Fibroblast of lung (primary cell): ENCODE data around the gene PRR36. TPM values are rescaled to one million over a fixed set of nuclear protein-coding genes. Genes with fewer than 3 reads are reported as not detected.

Source experiments
- DNase-seq, 2 donors: peaks; one replicate each; pipeline versions ENCODE4 v3.0.0 to v3.0.0-alpha.2; 2010; ENCODE audit warnings: low read depth in 2 of 2
- H2AFZ ChIP-seq: 2 replicates; pipeline ENCODE4 v1.5.1; 2012; ENCODE audit warnings: low read length, control low read depth, inconsistent platforms
- H3K27ac ChIP-seq: 2 replicates; pipeline ENCODE4 v1.5.1; 2011; ENCODE audit warnings: low read length, control low read depth; ENCODE audit not compliant: insufficient read depth
- H3K27me3 ChIP-seq: 2 replicates; pipeline ENCODE4 v1.5.1; 2011; ENCODE audit warnings: mild to moderate bottlenecking, low read length; ENCODE audit not compliant: control insufficient read depth, insufficient read depth
- H3K36me3 ChIP-seq: 2 replicates; pipeline ENCODE4 v1.5.1; 2011; ENCODE audit warnings: low read length; ENCODE audit not compliant: control insufficient read depth, insufficient read depth
- H3K4me1 ChIP-seq: 2 replicates; pipeline ENCODE4 v1.5.1; 2011; ENCODE audit warnings: low read length; ENCODE audit not compliant: control insufficient read depth, insufficient read depth; ENCODE audit errors: extremely low read depth
- H3K4me2 ChIP-seq: 2 replicates; pipeline ENCODE4 v1.5.1; 2011; ENCODE audit warnings: low read length, control low read depth; ENCODE audit not compliant: insufficient read depth; ENCODE audit errors: extremely low read depth
- H3K4me3 ChIP-seq, 4 experiments: fragments of 200-600 bp in 1 of 4; sonication (generic) in 1 of 4; replicated peaks in 1 of 4; 2 replicates each; pipeline ENCODE4 v1.5.1; 2011 to 2016; ENCODE audit warnings: low read length in 4 of 4, low read depth in 3 of 4, mild to moderate bottlenecking in 3 of 4, control low read depth in 2 of 4, inconsistent platforms in 1 of 4, mixed read lengths in 1 of 4; ENCODE audit not compliant: insufficient read depth in 1 of 4; ENCODE audit errors: control extremely low read depth in 1 of 4
- H3K79me2 ChIP-seq: 2 replicates; pipeline ENCODE4 v1.5.1; 2012; ENCODE audit warnings: mild to moderate bottlenecking, low read length, inconsistent platforms; ENCODE audit not compliant: control insufficient read depth, insufficient read depth
- H3K9ac ChIP-seq: 2 replicates; pipeline ENCODE4 v1.5.1; 2011; ENCODE audit warnings: mild to moderate bottlenecking, low read length, control low read depth; ENCODE audit not compliant: insufficient read depth
- H3K9me3 ChIP-seq: 2 replicates; pipeline ENCODE4 v1.5.1; 2012; ENCODE audit warnings: low read depth, low read length; ENCODE audit not compliant: control insufficient read depth, insufficient read depth
- H4K20me1 ChIP-seq: 2 replicates; pipeline ENCODE4 v1.5.1; 2011; ENCODE audit warnings: low read length; ENCODE audit not compliant: control insufficient read depth, insufficient read depth; ENCODE audit errors: extremely low read depth
- CTCF ChIP-seq, 2 donors: IDR thresholded peaks in 1 of 2; conservative IDR thresholded peaks in 1 of 2; 1 replicate in 1 of 2; 2 replicates in 1 of 2; pipeline ENCODE4 v1.5.1; 2011 to 2012; ENCODE audit warnings: low read length in 2 of 2, control low read depth in 1 of 2, inconsistent platforms in 1 of 2, low read depth in 1 of 2, mild to moderate bottlenecking in 1 of 2
- EZH2 ChIP-seq: IDR thresholded peaks from 2 replicates; pipeline ENCODE4 v1.5.1; 2012; ENCODE audit warnings: low read length, control low read depth, mild to moderate bottlenecking; ENCODE audit errors: missing control alignments
- polyA plus RNA-seq, 2 donors: library from polyadenylated mRNA; depleted of rRNA in 1 of 2; stranded (reverse) in 1 of 2; unstranded in 1 of 2; fragments of >200 nt; gene quantifications; 2 replicates each; pipeline ENCODE4 v1.2.1, GENCODE V29; 2011 to 2012; ENCODE audit warnings: missing spikeins in 1 of 2
- total RNA-seq: library from RNA; depleted of rRNA; stranded (reverse); fragments of >200 nt; gene quantifications from 2 replicates; pipeline ENCODE4 v1.2.1, GENCODE V29; 2014

The PRR36 gene
- total and polyA plus RNA-seq, 2 donors (not counting 1 experiment from before 2014, with no cell fraction given) = under 0.01 TPM; not detected in 1

GRCh38 chr19:7910321-7911161 is 36.4 kb upstream of the PRR36 start:
- Histone ChIP-seq H3K9me3 (no peaks in the 10 kb centered on the region), H3K79me2 (peaks cover 14% of the 10 kb centered on the region), H3K9ac (no peak overlapping the region), H3K36me3 (peaks cover 24% of the 10 kb centered on the region), H3K4me2 (no peak overlapping the region), H4K20me1 (no peaks in the 10 kb centered on the region), H3K4me1 (no peaks in the 10 kb centered on the region), H3K27ac (no peak overlapping the region), H3K27me3 (peaks cover 3% of the 10 kb centered on the region), H2AFZ (no peak overlapping the region), H3K4me3 (no peak overlapping the region)
- TF ChIP-seq CTCF (conservative IDR thresholded peaks at IDR 0.05 in 1 of 2, IDR thresholded peaks at IDR 0.05 in 1 of 2; ENCODE audit: low read depth in 1 of 2, low read length in 2 of 2) (no peak), EZH2 (no peak)
- DNase-seq = no peak

GRCh38 chr19:7909471-7910067 is 35.4 kb upstream of the PRR36 start:
- Histone ChIP-seq H3K36me3 (peaks cover 24% of the 10 kb centered on the region), H3K27me3 (no peaks in the 10 kb centered on the region), H3K9me3 (no peaks in the 10 kb centered on the region), H3K4me3 (no peak overlapping the region), H2AFZ (no peak overlapping the region), H3K4me2 (no peak overlapping the region), H3K79me2 (peaks cover 24% of the 10 kb centered on the region), H4K20me1 (no peaks in the 10 kb centered on the region), H3K27ac (no peak overlapping the region), H3K9ac (no peak overlapping the region), H3K4me1 (peaks cover 6% of the 10 kb centered on the region)
- TF ChIP-seq CTCF (conservative IDR thresholded peaks at IDR 0.05 in 1 of 2, IDR thresholded peaks at IDR 0.05 in 1 of 2; ENCODE audit: low read depth in 1 of 2, low read length in 2 of 2) = no peak
- TF ChIP-seq EZH2 = no peak
- no peak for DNase-seq

- H3K4me3 ChIP-seq = no peak overlapping the region
- peaks cover 29% of the 10 kb centered on the region for H3K79me2 ChIP-seq
- H3K9ac ChIP-seq = no peak overlapping the region
- H4K20me1 ChIP-seq = no peaks in the 10 kb centered on the region
- H3K9me3 ChIP-seq = no peaks in the 10 kb centered on the region
- no peak overlapping the region for H3K4me2 ChIP-seq
- peaks cover 6% of the 10 kb centered on the region for H3K4me1 ChIP-seq
- H3K27ac ChIP-seq = no peak overlapping the region
- H2AFZ ChIP-seq = no peak overlapping the region
- peaks cover 24% of the 10 kb centered on the region for H3K36me3 ChIP-seq
- H3K27me3 ChIP-seq = no peaks in the 10 kb centered on the region
- no peak for TF ChIP-seq CTCF (conservative IDR thresholded peaks at IDR 0.05 in 1 of 2, IDR thresholded peaks at IDR 0.05 in 1 of 2; ENCODE audit: low read depth in 1 of 2, low read length in 2 of 2)
- no peak for TF ChIP-seq EZH2
- no peak for DNase-seq
Measured at GRCh38 chr19:7908742-7909461, 34.7 kb upstream of the PRR36 start.
